Measurements from ENCODE around the gene USP6NL. TPM values are rescaled to one million over a fixed set of nuclear protein-coding genes. Genes with fewer than 3 reads are reported as not detected.

Gene USP6NL
- total and polyA plus RNA-seq, 3 donors from 2014 or later = 50.4 to 64.9 (median 56.1) TPM

- WGBS, 2 donors = 54 to 59% methylated on average over 7 of the region's 7 CpGs
- DNase-seq = peak; percentile 62
- Histone ChIP-seq H3K4me1 (peaks cover 14% of the 10 kb centered on the region), H3K27ac (peak overlapping the region; percentile 82 to 84), H3K36me3 (ENCODE audit: low read depth, missing control alignments) (no peaks in the 10 kb centered on the region), H3K4me3 (no peak overlapping the region), H3K9me3 (no peaks in the 10 kb centered on the region), H3K27me3 (no peaks in the 10 kb centered on the region)
- TF ChIP-seq POLR2A (IDR thresholded peaks at IDR 0.05) (no peak), CTCF (IDR thresholded peaks at IDR 0.05) (no peak)
- intact Hi-C loops (cut with DNase I; ENCODE audit: low total_unique reads) = no loop called here
Observed at GRCh38 chr10:11414314-11415038, 197.0 kb downstream of the USP6NL start.

- Histone ChIP-seq H3K27ac (no peak overlapping the region), H3K4me3 (no peak overlapping the region), H3K4me1 (peaks cover 14% of the 10 kb centered on the region), H3K27me3 (no peaks in the 10 kb centered on the region), H3K9me3 (no peaks in the 10 kb centered on the region), H3K36me3 (ENCODE audit: low read depth, missing control alignments) (no peaks in the 10 kb centered on the region)
- intact Hi-C loops (cut with DNase I; ENCODE audit: low total_unique reads) = no loop called here
- no peak for TF ChIP-seq POLR2A (IDR thresholded peaks at IDR 0.05)
- no peak for TF ChIP-seq CTCF (IDR thresholded peaks at IDR 0.05)
- DNase-seq = no peak
- whole genome bisulfite sequencing, 2 donors = 88 to 100% methylated on average over 2 of the region's 2 CpGs
Observed at GRCh38 chr10:11411926-11412545, 199.4 kb downstream of the USP6NL start.

- Histone ChIP-seq H3K27me3 (no peaks in the 10 kb centered on the region), H3K36me3 (ENCODE audit: low read depth, missing control alignments) (no peaks in the 10 kb centered on the region), H3K4me3 (no peak overlapping the region), H3K9me3 (no peaks in the 10 kb centered on the region), H3K4me1 (peaks cover 4% of the 10 kb centered on the region), H3K27ac (no peak overlapping the region)
- 83 to 97% methylated on average over 11 of the region's 11 CpGs for WGBS, 2 donors
- no peak for DNase-seq
- TF ChIP-seq CTCF (IDR thresholded peaks at IDR 0.05) = no peak
- TF ChIP-seq POLR2A (IDR thresholded peaks at IDR 0.05) = no peak
- intact Hi-C loops (cut with DNase I; ENCODE audit: low total_unique reads) = no loop called here
Observed at GRCh38 chr10:11409357-11409756, 202.1 kb downstream of the USP6NL start.

- DNase-seq = no peak
- Histone ChIP-seq H3K27me3 (no peaks in the 10 kb centered on the region), H3K4me3 (no peak overlapping the region), H3K36me3 (ENCODE audit: low read depth, missing control alignments) (no peaks in the 10 kb centered on the region), H3K9me3 (no peaks in the 10 kb centered on the region), H3K4me1 (no peaks in the 10 kb centered on the region), H3K27ac (no peak overlapping the region)
- 84 to 98% methylated on average over 2 of the region's 2 CpGs for WGBS, 2 donors
- intact Hi-C loops (cut with DNase I; ENCODE audit: low total_unique reads) = no loop called here
- TF ChIP-seq POLR2A (IDR thresholded peaks at IDR 0.05) = no peak
- TF ChIP-seq CTCF (IDR thresholded peaks at IDR 0.05) = no peak
Observed at GRCh38 chr10:11407939-11408338, 203.5 kb downstream of the USP6NL start.

All from testis (tissue), 3 donors.